Vagina (tissue), 2 donors: ENCODE data around the gene PRRG4.

Experiments
- POLR2A ChIP-seq, 2 donors: fragments of 450-650 bp; IDR thresholded peaks; one replicate each; pipeline ENCODE4 v1.6.1; 2017; ENCODE audit warnings: antibody characterized with exemption in 2 of 2, mild to moderate bottlenecking in 2 of 2, moderate library complexity in 2 of 2
- POLR2AphosphoS5 ChIP-seq, 2 donors: sonication (generic); formaldehyde crosslinking; IDR thresholded peaks; one replicate each; pipeline ENCODE4 v1.9.0; 2017; ENCODE audit warnings: antibody characterized with exemption in 2 of 2, mild to moderate bottlenecking in 2 of 2, low read depth in 1 of 2; ENCODE audit not compliant: insufficient read depth in 1 of 2

GRCh38 chr11:32796425-32796824 lies 33.3 kb upstream of the PRRG4 start:
- TF ChIP-seq POLR2A (IDR thresholded peaks at IDR 0.05) (no peak), POLR2AphosphoS5 (IDR thresholded peaks at IDR 0.05; ENCODE audit: insufficient read depth in 1 of 2, low read depth in 1 of 2) (no peak)
